GDM1 (cell line): Measurements from ENCODE around the gene CHAC1.

Experiments
- DNase-seq: peaks from one replicate; lab custom pipeline; 2025; lab: John Stamatoyannopoulos, UW

Gene CHAC1

DNA sequence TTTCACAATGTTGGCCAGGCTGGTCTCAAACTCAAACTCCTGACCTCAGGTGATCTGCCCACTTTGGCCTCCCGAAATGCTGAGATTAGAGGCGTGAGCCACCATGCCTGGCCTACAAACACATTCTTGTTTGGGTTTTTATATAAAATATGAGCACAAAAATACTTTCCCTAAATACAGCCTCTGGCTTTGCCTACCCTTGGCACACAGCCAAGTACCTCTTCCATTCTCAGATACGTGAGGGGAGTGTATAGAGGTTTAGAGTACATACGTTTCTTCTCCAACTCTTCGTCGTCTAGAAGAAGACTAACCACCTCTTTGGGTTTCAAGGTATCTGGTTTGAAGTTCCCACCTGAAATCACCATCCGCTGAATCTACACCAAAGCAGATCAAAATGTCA lies 33.5 kb downstream of the CHAC1 start:
- DNase-seq = no peak

DNA sequence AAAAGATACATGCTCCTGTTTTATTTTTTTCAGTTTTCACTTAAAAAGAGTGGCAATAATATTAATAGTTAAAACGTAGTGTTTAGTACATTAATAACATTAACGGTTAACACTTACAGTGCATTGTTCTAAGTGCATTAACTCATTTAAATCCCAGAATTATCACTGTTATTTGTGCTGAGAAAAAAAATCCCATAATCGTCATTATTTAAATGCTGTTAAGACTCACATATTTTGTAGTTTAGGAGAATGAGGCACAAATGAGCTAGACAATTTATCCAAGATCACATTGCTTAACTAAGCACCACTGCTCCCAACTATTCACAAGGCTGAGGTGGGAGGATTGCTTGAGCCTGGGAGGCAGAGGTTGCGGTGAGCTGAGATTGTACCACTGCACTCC lies 34.9 kb downstream of the CHAC1 start:
- DNase-seq = no peak

DNA sequence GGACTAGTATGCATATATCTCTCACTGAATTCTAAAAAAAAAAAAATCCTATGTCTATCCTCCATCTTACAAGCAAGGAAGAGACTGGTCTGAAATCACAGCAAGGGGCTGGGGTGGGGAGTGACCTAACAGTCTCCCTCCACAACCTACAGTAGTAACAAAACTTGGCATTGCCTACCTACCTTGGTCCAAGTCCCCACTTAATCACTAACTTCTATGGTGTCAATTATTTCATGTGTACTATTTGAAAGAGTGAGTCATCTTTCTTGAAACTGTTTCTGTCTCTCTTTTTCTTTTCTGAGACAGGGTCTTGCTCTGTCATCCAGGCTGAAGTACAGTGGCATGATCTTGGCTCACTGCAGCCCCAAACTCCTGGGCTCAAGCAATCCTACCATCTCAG lies 36.8 kb downstream of the CHAC1 start:
- no peak for DNase-seq

DNA sequence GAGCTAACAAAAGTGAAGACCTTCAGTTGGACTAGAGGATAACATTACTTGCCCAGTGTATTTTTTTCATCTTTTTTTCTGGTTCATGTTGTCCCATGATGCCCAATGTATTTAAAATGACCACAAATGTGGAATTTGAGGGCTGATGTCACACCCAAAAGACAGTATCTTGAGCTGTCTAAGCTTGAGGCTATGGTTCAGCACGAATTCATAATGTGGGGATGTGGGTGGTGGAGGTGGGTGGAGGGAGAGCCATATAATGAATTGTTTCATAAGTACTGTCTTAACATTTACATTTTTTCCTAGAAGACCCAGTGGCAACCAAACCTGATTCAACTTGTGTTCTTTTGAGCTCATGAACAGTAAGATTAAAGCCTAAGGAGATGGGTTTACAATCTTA lies 37.5 kb downstream of the CHAC1 start:
- no peak for DNase-seq

DNA sequence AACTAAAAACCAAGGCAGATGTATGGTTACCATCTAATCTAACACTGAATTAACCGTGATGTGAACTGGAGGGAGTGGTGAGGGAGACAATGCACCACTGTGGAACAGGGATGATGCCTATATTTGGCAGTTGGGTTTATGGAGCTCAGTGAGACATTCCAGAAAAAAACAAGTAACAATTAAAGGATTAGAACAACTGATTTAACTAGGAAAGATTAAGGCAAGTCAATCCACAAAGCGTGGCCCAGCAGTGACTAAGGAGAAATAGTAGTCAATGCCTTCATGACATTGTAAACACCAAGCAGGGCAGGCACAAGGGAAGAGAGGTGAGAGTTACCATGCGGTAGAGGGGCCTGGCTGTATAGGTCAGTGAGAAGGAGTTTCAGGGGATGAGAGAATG lies 38.1 kb downstream of the CHAC1 start:
- no peak for DNase-seq

DNA sequence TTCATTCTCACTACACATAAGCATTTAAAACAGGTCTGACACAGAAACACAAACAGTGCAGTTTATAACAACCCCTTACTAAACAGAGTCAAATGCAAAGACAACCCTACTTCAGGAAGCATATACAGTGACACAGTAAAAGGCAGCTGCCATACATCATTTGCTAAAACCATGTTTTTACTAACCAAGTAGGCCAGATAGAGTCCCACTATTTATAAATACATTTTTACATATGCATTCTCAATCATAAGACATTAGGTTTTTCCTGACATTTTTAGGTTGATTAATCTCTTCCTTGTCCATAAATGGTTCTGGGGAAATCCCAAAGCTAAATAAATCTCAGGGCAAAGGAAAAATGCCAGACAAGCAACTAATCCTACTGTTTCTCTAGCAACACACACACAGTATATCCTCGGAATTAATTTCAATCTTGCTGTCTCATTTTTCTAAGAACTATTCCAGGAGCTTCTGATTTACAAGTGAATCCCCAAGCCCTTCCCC lies 39.0 kb downstream of the CHAC1 start:
- DNase-seq = no peak

DNA sequence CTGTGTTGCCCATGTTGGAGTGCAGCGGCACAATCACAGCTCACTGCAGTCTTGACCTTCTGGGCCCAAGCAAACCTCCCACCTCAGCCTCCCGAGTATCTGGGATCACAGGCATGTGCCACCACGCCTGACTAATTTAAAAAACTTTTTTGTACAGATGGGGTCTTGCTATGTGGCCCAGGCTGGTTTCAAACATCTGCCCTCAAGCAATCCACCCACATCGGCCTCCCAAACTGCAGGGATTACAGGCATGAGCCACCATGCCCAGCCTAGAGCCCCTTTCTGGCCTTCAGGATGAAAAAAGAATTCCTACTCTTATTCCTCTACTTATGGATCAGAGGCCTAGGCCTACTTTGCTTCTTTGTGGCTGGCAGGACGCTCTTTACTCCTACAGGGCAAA lies 39.6 kb downstream of the CHAC1 start:
- DNase-seq = no peak

DNA sequence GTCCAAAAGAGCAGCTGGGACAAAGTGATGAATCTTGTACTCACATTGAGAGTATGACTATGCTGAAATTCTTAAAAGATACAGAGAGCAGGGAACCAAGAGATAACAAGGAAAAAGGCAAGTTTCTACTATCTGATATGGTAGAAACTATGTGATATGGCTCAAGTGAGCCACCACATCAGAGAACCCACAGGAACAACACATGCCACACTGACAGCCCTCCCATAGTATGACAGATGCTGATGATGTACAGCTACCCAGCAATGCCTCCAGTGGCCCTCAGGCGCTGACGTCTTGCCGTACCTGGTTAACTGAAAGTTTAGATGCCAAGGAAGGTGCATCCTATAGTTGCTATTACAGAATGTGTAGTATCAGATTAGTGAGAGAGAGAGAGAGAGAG lies 42.4 kb downstream of the CHAC1 start:
- DNase-seq = no peak

DNA sequence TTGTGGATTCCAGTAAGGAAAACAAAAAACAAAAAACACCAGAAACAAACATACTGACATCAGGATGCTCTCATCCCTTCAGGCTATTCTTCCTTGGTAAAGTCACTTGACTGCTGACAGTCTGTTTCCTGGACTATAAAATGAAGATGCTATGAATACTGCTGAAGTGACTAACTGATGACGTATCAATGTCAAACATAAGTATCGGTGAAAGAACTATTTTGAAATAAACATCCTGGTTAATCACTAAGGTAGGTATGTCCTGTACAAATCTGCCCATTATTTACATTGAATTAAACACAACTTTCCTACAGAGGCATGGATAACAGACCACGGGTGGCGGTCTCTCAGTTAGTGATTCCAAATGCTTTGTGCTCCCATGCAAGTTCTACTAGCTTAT lies 45.9 kb downstream of the CHAC1 start:
- no peak for DNase-seq

DNA sequence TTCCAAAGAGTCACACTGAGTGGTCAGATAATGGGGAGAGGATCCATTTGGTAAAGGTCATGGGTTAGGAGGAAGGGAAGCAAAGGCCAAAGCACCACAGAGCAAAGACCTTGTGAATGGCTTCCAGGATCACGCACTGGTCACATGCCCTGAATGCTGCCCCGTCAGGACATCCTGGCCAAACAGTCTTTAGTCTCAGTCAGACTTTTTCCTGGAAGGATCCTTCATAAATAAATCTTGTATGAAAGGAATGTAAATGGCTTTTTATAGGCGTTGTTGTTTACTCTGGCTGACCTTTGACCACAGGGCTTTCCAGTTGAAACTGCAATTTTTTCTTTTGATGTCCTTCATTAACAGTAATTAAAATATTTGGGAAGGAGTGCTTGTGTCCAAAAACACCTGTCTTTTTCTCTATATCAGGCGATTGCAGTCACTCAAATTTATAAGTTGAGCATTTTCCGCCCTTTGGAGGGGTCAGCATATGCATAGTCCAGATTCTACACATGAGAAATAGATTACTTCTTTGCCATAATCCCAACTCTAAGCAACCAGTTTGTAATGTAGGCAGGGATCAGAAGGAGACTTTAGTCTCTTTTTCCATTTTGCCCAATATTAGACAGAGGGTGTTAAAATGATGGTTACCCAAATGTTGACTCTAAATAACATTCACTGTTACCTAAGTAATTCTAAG lies 48.4 kb downstream of the CHAC1 start:
- no peak for DNase-seq

DNA sequence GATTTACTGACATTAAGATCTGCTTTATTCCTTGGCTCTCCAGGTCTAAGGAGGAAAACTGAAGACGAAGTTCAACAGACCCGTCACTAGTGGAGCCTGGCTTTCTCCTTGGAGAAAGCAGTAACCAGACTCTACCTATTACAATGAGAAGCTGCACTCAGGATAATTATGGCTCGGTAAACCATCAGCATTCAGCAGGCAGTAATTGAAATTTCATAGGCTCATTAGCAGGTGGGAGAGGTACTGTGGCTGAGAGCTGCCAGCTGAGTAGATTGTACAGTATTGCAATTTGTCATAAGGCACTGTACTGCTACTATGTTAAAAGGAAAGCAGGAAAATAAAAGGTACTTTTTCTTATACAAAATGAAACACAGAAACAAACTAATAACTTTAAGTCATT lies 51.2 kb downstream of the CHAC1 start:
- DNase-seq = no peak
